GM18511 (cell line): Measurements from ENCODE around the gene PEX13.
"Not testable (repeated sequence)": the region's sequence is repeated elsewhere in the genome, so short reads cannot be mapped to it uniquely, and the experiment has no call there.

ENCODE experiments used
- ATAC-seq: cut with Tn5 transposase; IDR thresholded peaks from one replicate; pipeline ENCODE4 v1.9.1; 2021; ENCODE audit warnings: mild to moderate bottlenecking, moderate library complexity; ENCODE audit not compliant: unreplicated experiment

PEX13 gene

DNA sequence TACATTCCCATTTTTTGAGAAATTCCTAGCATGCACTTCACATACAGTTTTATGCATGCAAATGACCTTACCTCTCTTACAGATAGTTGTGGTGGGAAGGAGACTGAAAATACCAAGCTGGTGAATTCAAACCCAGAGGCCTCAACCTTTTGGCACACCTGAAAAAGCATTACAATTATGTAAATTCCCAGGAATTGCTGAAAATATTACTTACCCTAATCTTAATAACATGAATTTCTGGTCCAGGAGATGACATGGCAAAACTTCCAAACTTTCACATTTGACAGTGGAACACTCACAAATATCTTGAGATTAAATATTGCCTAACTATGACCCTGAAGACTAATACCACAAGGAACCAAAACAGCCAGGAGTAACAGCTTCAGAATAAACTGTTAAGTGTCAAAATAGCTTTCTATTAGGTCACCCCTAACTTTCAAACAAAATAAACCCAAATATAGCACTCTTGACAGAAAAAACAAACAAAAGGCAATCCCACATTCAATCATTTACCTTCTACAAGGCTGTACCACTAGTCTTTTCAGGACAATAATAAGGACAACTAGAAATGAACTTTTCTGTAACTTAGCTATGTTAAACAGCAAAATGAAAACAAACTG lies 10.9 kb upstream of the PEX13 start:
- no peak for ATAC-seq

DNA sequence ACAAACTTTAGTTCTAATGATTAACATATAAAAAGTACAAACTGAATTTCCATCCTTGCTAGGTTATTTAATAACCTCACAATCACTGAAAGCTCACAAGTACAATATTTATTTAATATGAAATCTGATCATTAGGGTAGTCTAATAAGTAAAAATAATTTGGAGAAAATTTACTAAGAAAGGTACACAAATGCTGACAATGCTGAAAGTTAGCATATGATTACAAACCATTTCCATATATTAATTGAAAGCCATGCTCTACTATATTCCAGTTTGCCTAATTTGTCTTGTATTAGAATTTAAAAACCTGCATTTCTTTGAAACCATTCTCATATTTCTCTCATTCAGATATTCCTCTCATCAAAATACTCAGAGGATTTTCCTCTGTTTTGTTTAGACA lies 8.2 kb upstream of the PEX13 start:
- no peak for ATAC-seq

- no peak for ATAC-seq
Measured at GRCh38 chr2:61011678-61012077, 5.8 kb upstream of the PEX13 start.

DNA sequence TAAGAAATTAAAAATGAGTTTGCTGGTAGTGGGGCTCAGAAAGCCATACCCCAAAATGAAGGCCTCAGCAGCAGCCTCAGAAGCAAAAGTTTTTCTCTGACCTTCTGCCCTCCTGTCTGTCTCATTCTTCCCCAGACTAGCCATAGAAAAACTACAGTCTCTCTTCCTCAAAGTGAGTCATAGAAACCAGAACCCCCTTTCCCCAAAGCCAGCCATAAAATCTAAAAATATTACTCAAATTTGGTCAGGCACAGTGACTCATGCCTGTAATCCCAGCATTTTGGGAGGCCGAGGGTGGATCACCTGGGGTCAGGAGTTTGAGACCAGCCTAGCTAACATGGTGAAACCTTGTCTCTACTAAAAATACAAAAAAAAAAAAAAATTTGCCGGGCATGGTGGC lies 5.2 kb upstream of the PEX13 start:
- ATAC-seq: not testable (repeated sequence)

DNA sequence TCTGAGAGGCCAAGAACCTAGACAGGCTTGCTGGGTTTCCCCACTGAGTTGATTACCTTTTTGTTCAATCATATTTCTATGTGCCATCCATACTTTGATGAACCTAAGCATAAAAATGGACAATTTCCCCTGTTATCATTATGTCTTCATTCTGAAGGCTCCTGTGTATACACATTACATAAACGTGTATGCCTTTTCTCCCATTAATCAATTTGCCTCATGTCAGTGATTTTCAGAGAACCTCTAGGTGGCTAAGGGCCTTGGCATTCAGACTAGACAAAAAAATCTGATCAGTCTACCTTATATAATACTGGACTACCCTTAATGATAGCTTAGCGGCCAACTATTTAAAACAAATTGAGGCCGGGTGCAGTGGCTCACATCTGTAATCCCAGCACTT lies 4.1 kb upstream of the PEX13 start:
- no peak for ATAC-seq

DNA sequence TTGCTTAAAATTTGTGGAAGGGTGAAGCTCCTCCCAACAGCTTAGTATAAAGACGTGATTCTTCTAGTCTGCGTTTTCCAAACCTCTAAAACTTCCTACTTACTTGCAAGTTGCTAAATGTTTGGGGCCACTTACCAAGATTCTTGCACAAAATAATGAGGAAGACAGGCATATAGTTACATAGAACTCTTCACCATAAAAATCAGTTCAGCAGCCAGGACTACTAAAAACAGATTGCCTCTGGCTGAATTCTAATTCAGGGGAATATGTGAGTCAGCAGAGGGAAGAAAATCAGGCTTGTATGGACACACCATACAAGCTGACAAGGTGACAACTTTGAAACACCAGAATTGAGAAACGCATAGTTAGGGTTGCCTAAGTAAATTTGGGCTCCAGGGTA lies 2.8 kb upstream of the PEX13 start:
- ATAC-seq: no peak

GRCh38 chr2:61015976-61016375 lies 1.5 kb upstream of the PEX13 start:
- no peak for ATAC-seq

DNA sequence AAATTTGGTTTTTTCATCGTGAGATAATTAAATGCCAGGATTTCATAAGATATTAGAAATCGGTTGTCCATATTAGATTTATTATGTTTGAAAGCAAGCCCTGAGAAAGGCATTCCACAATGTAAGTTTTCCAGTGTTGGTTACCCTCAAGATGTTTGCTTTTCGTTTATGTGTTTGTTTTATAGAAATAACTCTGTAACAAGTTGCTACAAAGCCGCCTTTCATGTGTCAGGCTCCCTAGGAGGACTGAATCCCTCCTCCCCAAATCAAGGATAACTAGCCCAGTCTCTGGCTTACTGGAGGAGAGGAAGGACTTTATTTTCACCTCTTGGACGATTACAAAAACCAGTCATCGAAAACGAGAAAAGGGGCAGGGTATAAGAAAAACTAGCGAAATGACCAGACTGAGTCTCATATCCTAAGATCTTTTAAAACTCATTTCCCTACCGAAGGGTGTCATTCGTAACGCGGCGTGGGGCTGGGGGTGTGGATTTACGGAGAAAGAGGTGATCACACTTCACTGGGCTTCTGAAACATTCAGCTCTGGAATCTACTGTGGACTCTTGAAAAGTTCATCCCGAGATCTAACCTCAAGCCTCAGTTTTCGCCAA lies 1.0 kb upstream of the PEX13 start:
- peak; percentile 19 for ATAC-seq

- peak; percentile 72 for ATAC-seq
Measured at GRCh38 chr2:61017003-61017555, 441 bp upstream of the PEX13 start.

DNA sequence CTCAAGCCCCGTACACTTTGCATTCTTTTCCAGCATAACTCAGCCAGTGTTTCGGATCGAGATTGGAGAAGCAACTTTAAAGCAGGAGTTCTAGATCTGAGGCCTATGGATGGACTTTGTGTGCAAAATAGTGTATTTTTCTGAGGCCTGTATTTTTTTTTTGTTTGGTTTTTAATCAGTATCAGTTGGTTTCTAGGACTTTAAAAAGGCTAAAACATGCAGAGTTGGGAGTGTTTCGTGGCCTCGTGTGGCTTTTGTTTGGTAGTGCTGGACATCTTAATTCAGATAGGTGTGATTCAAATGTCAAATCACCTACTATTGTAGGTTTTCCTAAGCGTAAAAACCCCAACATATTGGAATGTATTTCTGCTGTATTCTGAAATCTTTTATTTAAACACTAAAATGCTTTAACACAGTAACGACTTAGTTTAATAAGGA lies 817 bp downstream of the PEX13 start:
- no peak for ATAC-seq

GRCh38 chr2:61018798-61019197 lies 1.3 kb downstream of the PEX13 start:
- ATAC-seq: no peak

DNA sequence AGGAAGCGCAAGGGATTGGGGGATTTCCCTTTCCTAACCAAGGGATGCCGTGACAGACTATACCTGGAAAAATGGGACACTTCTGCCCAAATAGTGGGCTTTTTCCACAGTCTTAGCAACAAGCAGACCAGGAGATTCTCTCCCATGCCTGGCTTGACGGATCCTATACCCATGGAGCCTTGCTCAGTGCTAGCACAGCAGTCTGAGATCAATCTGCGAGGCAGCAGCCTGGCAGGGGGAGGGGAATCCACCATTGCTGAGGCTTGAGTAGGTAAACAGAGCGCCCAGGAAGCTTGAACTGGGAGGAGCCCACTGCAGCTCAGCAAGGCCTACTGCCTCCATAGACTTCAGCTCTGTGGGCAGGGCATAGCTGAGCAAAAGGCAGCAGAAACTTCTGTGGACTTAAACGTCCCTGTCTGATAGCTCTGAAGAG lies 3.7 kb downstream of the PEX13 start:
- ATAC-seq: no peak

DNA sequence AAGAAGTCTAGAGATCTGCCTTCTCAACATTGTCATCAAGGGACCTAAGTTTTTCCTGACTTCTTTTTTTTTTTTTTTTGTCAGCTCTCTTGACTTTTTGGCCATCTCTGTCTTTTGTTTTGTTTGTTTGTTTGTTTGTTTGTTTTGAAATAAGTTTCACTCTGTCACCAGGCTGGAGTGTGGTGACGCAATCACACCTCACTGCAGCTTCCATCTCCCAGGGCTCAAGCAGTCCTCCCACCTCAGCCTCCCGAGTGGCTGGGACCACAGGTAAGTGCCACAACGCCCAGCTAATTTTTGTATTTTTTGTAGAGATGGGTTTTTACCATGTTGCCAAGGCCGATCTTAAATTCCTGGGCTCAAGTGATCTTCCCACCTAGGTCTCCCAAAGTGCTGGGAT lies 6.2 kb downstream of the PEX13 start:
- ATAC-seq: no peak

GRCh38 chr2:61029533-61029932 lies 12.0 kb downstream of the PEX13 start:
- ATAC-seq: no peak

DNA sequence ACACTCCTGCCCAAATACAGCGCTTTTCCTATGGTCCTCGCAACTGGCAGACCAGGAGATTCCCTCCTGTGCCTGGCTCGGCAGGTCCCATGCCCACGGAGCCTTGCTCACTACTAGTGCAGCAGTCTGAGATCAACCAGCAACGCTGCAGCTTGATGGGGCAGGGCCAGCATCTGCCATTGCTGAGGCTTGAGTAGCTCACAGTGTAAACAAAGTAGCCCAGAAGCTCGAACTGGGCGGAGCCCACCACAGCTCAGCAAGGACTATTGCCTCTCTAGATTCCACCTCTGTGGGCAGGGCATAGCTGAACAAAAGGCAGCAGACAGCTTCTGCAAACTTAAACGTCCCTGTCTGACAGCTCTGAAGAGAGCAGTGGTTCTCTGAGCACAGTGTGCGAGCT lies 17.1 kb downstream of the PEX13 start:
- ATAC-seq: not testable (repeated sequence)

DNA sequence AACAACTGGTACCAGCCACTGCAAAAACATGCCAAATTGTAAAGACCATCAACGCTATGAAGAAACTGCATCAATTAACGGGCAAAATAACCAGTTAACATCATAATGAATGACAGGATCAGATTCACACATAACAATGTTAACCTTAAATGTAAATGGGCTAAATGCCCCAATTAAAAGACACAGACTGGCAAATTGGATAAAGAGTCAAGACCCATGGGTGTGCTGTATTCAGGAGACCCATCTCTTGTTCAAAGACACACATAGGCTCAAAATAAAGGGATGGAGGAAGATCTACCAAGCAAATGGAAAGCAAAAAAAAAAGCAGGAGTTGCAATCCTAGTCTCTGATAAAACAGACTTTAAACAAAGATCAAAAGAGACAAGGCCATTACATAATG lies 19.1 kb downstream of the PEX13 start:
- not testable (repeated sequence) for ATAC-seq

DNA sequence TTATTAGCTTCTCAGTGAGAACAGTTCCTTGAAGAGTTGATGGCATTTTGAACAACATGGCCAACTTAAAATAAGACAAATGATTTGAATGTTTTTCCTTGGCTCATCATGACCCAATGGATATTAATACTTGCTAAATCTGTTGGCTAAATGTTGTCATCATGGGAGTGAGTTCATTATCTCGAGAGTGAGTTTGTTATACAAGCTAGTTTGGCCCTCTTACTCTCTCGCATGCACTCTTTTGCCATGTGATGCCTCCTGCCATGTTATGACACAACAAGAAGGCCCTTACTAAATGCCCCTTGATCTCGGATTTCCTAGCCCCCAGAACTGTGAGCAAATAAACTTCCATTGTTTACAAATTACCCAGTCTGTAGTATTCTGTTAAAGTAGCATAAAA lies 25.3 kb downstream of the PEX13 start:
- ATAC-seq: no peak

DNA sequence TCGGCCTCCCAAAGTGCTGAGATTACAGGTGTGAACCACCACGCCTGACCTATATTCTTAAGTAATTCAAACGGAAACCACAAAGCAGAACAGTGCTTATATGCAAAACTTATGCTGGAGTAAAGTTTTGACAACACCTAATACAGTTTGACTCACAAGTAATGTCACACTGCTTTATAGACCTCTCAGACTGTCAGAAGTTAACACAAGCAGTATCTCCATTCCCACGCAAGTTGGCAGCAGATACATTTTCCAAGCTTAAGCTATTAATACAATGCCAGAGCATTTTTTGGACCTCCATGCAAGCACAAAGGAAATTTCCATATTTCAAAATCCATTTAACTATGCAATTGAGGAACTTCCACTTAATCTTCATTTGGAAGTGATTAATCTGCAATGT lies 27.1 kb downstream of the PEX13 start:
- ATAC-seq: no peak

DNA sequence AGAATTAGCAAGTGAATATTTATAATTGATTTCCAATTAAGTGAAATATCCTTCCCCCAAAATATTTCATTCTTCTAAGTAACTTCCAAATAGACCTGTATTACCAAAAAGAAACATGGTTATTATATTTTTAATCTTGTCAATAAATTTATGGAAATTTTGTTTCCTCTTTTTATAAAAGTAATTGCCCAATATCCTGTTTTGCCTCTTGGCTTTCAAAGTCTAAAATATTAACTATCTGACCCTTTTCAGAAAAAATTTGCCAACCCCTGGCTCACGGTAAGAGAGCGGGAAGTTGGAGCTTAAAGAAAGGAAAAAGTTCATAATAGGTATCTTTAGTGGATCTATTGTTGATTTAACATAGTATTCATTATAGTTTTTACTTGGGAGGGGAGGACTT lies 27.7 kb downstream of the PEX13 start:
- no peak for ATAC-seq

DNA sequence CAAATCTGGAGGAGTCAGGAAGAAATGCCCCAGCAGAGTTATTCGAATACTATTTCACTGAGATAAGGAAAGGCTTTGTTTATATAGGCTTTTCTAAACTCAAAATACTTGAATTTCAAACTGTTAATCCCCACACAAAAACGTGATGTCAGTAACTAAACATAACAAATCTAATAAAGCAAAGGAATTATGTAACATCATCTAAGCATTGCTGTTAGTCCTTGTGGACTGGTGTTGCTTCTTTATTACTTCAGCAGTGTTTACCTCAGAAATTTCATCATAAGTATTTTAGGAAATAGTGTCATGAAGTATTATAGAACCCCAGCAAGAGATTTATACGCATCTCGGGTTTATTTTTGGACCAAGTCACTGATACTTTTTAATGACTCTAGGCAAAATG lies 28.5 kb downstream of the PEX13 start:
- ATAC-seq: no peak

GRCh38 chr2:61055557-61055956 lies 38.0 kb downstream of the PEX13 start:
- no peak for ATAC-seq

DNA sequence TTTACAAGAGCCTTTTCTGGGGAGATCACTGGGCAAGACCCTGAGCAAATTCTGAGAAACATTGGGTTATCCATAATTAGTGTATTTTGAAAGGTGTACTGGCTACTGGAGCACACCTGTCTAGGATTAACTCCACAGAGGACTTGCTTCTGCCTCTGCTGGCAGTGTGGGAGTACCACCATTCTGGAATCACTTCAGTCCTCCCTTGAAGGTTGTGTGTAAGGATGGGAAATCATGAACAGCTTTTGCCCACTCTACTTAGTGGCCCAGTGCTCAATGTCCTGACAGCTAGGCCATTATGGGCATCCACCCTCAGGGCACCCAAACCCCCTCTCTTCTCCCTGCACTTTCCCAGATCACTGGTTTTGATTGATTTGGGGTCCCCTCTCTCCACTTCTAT lies 40.0 kb downstream of the PEX13 start:
- ATAC-seq: no peak

GRCh38 chr2:61059382-61059781 lies 41.9 kb downstream of the PEX13 start:
- no peak for ATAC-seq
